ENCODE data around the gene GFOD2. TPM values are rescaled to one million over a fixed set of nuclear protein-coding genes. Genes with fewer than 3 reads are reported as not detected.

The GFOD2 gene
- total RNA-seq, 1 experiment from 2014 or later: 23.9 TPM

GRCh38 chr16:67733734-67734470 is 14.8 kb upstream of the GFOD2 start:
- Mint-ChIP-seq H3K9me3 (ENCODE audit: low read depth, unreplicated experiment) (no peaks in the 10 kb centered on the region), H3K27me3 (ENCODE audit: unreplicated experiment) (no peaks in the 10 kb centered on the region), H3K4me1 (ENCODE audit: low read depth, unreplicated experiment) (no peaks in the 10 kb centered on the region), H3K4me3 (ENCODE audit: low read depth, unreplicated experiment) (no peak overlapping the region), H3K27ac (ENCODE audit: unreplicated experiment) (no peak overlapping the region), H3K36me3 (ENCODE audit: insufficient read depth, unreplicated experiment) (peaks cover 6% of the 10 kb centered on the region)
- BruUV-seq (replicated peaks): no TSS peak
- intact Hi-C loops (cut with micrococcal nuclease; ENCODE audit: unreplicated experiment): no loop called here
- CTCF ChIA-PET: interaction anchor here (0.7 kb wide), 1 partner anchor 10 kb away, joined by 4 read pairs; no protein-coding TSS in a partner anchor
- DNase-seq: no peak
- no peak for TF ChIP-seq CTCF (IDR thresholded peaks at IDR 0.05; ENCODE audit: unreplicated experiment)

- CTCF ChIA-PET: no interaction called here
- BruUV-seq (replicated peaks): no TSS peak
- Mint-ChIP-seq H3K27ac (ENCODE audit: unreplicated experiment) (no peak overlapping the region), H3K9me3 (ENCODE audit: low read depth, unreplicated experiment) (no peaks in the 10 kb centered on the region), H3K36me3 (ENCODE audit: insufficient read depth, unreplicated experiment) (peaks cover 6% of the 10 kb centered on the region), H3K27me3 (ENCODE audit: unreplicated experiment) (no peaks in the 10 kb centered on the region), H3K4me3 (ENCODE audit: low read depth, unreplicated experiment) (no peak overlapping the region), H3K4me1 (ENCODE audit: low read depth, unreplicated experiment) (no peaks in the 10 kb centered on the region)
- DNase-seq: no peak
- intact Hi-C loops (cut with micrococcal nuclease; ENCODE audit: unreplicated experiment): no loop called here
- no peak for TF ChIP-seq CTCF (IDR thresholded peaks at IDR 0.05; ENCODE audit: unreplicated experiment)
These were observed 12.6 kb upstream of the GFOD2 start for GRCh38 chr16:67731753-67732095.

GRCh38 chr16:67731071-67731752 is 12.1 kb upstream of the GFOD2 start:
- no peaks in the 10 kb centered on the region for H3K9me3 Mint-ChIP-seq (ENCODE audit: low read depth, unreplicated experiment)
- no TSS peak for BruUV-seq (replicated peaks)
- CTCF ChIA-PET: no interaction called here
- intact Hi-C loops (cut with micrococcal nuclease; ENCODE audit: unreplicated experiment): no loop called here
- no peak overlapping the region for H3K27ac Mint-ChIP-seq (ENCODE audit: unreplicated experiment)
- no peak for TF ChIP-seq CTCF (IDR thresholded peaks at IDR 0.05; ENCODE audit: unreplicated experiment)
- peaks cover 1% of the 10 kb centered on the region for H3K36me3 Mint-ChIP-seq (ENCODE audit: insufficient read depth, unreplicated experiment)
- no peaks in the 10 kb centered on the region for H3K27me3 Mint-ChIP-seq (ENCODE audit: unreplicated experiment)
- no peaks in the 10 kb centered on the region for H3K4me1 Mint-ChIP-seq (ENCODE audit: low read depth, unreplicated experiment)
- no peak for DNase-seq
- H3K4me3 Mint-ChIP-seq (ENCODE audit: low read depth, unreplicated experiment): no peak overlapping the region

- TF ChIP-seq CTCF (IDR thresholded peaks at IDR 0.05; ENCODE audit: unreplicated experiment): no peak
- Mint-ChIP-seq H3K27ac (ENCODE audit: unreplicated experiment) (no peak overlapping the region), H3K36me3 (ENCODE audit: insufficient read depth, unreplicated experiment) (no peaks in the 10 kb centered on the region), H3K9me3 (ENCODE audit: low read depth, unreplicated experiment) (no peaks in the 10 kb centered on the region), H3K4me3 (ENCODE audit: low read depth, unreplicated experiment) (no peak overlapping the region), H3K4me1 (ENCODE audit: low read depth, unreplicated experiment) (no peaks in the 10 kb centered on the region), H3K27me3 (ENCODE audit: unreplicated experiment) (no peaks in the 10 kb centered on the region)
- no TSS peak for BruUV-seq (replicated peaks)
- no peak for DNase-seq
- CTCF ChIA-PET: no interaction called here
- intact Hi-C loops (cut with micrococcal nuclease; ENCODE audit: unreplicated experiment): no loop called here
These were observed 11.2 kb upstream of the GFOD2 start for GRCh38 chr16:67730326-67730725.
